NCI-H460 (cell line): ENCODE results near the gene OCA2. TPM values are rescaled to one million over a fixed set of nuclear protein-coding genes. Genes with fewer than 3 reads are reported as not detected.
"Not testable (repeated sequence)": the region's sequence is repeated elsewhere in the genome, so short reads cannot be mapped to it uniquely, and the experiment has no call there.

Source experiments
- DNase-seq: peaks from one replicate; pipeline ENCODE4 v3.0.0-alpha.2; 2016; ENCODE audit warnings: low read depth; ENCODE audit errors: extremely low read depth
- total RNA-seq: library from RNA; depleted of rRNA; stranded (reverse); fragments of >200 nt; shearing (Covaris generic); gene quantifications from 2 replicates; pipeline ENCODE4 v1.2.3, GENCODE V29; 2014

OCA2 gene
- total RNA-seq, 1 experiment from 2014 or later: 0.40 TPM

GRCh38 chr15:27796405-27797320 is 302.5 kb downstream of the OCA2 start:
- no peak for DNase-seq

- DNase-seq: no peak
Measured at GRCh38 chr15:27792756-27793264, 306.3 kb downstream of the OCA2 start.

- DNase-seq: no peak
Measured at GRCh38 chr15:27790270-27790669, 308.8 kb downstream of the OCA2 start.

DNA sequence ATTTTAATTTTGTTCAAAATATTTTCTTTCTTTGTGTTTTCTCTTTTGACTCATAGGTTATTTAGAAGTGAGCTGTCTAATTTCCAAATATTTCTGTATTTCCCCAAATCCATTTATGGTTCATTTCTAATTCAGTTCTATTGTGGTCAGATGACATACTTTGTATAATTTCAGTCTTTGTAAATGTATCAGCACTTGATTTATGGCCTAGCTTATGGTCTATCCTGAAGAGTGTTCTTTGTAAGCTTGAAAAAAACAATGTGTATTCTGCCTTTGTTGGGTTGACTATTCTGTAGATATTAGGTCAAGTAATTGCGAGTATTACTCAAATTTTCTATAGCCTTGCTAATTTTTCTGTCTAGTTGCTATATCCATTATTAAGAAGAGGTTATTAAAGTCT is 311.2 kb downstream of the OCA2 start:
- no peak for DNase-seq

DNA sequence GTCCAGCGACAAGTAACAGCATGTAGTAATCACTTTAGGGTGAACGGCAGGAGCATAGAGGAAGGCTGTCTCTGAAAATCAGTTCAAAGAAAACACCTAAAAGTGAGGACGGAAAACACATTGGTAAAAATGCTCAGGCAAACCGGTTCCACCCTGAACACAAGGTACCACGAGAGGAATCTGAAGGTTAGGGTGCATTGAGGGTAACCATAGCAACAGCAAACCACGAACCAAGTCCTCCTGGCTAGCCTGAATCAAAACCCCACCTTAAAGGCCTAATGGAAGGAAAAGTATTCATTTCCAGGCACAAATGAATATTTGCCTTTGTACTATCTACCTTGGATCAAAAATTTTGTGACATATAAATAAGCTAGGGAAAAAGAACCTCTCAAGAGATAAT is 315.0 kb downstream of the OCA2 start:
- no peak for DNase-seq

DNA sequence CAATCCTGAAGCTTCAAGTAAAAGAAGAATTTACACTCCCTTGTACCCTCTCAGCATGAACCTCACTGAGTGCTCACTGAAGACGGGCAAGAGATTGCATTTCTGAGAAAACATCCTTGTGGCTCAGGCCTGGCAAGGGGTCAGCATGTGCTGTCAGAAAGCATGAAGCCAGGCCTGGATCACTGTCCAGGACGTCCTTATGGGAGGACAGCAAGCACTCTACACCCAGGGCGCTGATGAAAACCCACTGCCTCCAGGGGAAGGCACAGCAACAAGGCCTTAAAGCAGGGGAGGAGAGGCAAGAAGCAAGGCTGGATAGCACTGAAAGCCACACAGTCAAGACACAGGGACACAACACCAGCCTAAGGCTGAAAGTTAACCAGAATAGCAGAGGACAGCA is 315.4 kb downstream of the OCA2 start:
- DNase-seq: no peak

- DNase-seq: no peak
Measured at GRCh38 chr15:27782125-27782524, 317.0 kb downstream of the OCA2 start.

DNA sequence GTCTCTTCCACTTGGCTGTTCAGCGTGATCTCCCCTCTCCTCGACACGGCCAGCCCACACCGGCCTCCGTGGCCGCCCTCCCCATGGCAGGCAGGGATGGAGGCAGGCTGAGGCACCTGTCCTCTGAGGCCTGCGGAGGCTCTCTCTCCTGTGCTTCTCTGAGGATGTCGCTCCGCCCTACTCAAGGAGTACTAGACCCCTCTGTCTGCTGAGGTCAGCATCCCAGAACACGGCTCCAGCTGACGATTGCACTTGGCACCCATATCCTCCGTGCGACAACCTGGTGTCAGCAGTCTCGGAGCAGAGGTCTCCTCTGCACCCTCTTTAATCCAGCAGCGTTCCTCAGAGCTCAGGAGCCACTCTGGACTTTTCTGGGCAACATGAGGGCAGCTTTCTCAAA is 322.6 kb downstream of the OCA2 start:
- DNase-seq: no peak

GRCh38 chr15:27774638-27775037 is 324.5 kb downstream of the OCA2 start:
- DNase-seq: no peak

DNA sequence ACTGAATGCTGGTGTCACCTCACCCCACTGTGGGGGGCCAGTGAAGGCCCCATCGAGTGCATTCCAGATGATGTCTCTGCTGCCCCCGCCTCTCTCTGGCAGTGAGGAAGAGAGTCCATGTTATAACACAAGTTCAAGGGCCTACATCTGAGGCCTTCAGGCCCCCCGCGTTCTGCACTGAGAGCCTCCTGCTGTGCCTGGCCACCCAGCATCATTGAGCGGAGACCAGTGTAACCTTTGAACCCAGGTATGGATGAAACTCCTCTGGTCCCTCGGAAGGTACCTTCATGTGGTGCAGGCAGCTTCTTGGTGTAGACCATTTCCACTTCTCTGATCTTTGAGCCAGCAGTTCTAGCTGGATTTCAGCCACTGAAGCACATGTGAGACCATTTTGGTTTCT is 324.9 kb downstream of the OCA2 start:
- DNase-seq: no peak

DNA sequence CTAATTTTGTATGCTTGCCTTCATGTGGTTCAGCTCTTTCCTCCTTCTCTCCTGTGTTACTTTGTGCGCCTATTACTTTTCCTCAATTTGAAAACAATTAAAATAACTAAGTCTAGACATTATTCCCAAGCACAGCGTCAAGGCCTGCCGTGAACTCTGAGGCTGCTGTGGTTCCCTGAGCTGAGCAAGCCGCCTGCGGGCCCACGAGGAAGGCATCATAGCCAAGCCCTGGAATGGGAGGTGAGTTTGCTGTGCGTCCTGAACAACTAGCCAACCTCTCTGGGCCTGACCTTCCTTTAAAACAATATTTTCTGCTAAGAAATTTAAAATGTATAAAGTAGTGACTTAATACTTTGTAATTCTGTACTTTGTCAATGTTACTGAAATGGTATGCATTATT is 327.2 kb downstream of the OCA2 start:
- no peak for DNase-seq

DNA sequence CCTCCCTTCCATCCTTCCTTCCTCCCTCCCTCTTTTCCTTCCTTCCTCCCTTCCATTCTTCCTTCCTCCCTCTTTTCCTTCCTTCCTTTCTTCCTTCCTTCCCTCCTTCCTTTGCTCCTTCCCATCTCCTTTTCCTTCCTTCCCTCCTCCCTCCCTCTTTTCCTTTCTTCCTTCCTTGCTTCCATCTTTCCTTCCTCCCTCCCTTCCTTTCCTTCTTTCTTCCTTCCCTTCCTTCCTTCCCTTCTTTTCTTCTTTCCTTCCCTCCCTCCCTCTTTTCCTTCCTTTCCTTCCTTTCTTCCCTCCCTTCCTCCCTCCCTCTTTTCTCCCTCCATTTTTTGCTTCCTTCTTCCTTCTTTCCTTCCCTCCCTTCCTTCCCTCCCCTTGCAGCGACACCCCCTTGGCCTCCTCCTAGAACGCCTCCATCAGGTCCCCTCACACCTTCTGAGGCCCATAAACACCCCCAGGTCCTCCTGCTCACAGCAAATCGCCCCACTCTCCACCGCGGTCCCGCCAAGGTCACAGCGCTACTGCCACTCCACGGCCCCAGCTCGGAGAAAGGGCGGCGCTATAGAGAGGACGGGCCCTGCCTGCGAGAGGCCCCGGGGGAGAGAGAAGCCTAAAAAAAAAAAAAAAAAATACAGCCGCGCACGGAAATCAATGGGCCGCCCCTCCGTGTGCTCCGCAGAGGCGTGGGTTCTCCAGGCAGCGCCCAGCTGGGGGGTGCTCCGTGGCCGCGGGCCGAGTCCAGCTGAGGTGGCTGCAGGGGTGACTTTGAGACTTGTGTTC is 328.2 kb downstream of the OCA2 start:
- no peak for DNase-seq

DNA sequence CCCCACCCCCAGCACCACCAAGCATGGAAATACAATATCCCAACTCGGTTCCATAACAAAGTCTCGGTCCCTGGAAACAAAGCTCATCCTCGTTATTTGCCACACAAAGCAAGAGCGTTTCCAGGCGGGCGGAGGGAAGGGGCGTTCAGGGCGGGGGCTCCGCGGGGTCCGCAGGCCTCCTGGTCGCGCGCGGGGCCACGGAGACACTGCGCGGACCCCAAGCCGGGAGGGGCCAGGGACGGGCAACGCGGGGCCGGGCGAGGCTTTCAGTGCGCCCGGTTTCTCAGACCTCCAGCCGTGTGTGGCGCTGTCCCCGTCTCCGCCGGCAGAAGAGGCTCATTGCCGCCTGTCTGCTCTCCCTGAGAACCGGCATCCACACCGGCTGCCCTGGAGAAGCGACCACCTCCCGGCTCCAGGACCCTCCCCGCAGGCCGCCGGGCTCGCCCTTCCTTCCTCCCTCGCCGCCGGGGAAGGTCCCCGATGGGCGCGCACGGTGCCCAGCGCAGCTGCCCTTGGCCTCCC is 329.0 kb downstream of the OCA2 start:
- no peak for DNase-seq

GRCh38 chr15:27769652-27770051 is 329.5 kb downstream of the OCA2 start:
- DNase-seq: no peak

- DNase-seq: no peak
Measured at GRCh38 chr15:27768732-27769475, 330.2 kb downstream of the OCA2 start.

GRCh38 chr15:27767918-27768640 is 331.0 kb downstream of the OCA2 start:
- DNase-seq: no peak

- DNase-seq: not testable (repeated sequence)
Measured at GRCh38 chr15:27767430-27767829, 331.7 kb downstream of the OCA2 start.

GRCh38 chr15:27764339-27764738 is 334.8 kb downstream of the OCA2 start:
- no peak for DNase-seq

DNA sequence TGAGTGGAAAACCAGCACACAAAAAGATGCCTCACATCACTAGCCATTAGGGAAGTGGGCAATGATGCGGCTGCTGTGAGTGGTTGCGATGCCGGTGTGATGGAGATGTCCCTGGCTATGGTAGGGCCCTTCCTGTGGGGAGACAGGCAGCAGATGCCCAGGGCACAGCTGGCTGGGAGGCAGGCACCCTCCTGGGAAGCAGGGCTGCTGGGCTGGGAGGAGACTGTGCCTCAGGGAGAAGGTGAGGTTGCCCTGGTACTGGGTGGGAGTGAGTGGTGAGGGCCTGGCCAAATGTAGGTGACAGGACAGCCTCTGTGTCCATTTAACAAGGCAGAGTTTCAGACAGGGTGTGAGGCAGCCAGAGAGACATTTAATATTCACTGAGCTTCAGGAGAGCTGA is 335.6 kb downstream of the OCA2 start:
- no peak for DNase-seq

GRCh38 chr15:27762471-27762870 is 336.6 kb downstream of the OCA2 start:
- no peak for DNase-seq
